ENCODE results near the gene RAB41. TPM values are rescaled to one million over a fixed set of nuclear protein-coding genes. Genes with fewer than 3 reads are reported as not detected.
A peak's percentile ranks its signal among the peaks of the same experiment; 100 is the strongest.

RAB41 gene
- polyA plus RNA-seq, 1 donor (not counting 4 experiments of a cell fraction or from before 2014, with no cell fraction given): not detected

GRCh38 chrX:70254063-70254400, 27.9 kb upstream of the RAB41 start:
- Histone ChIP-seq H3K79me2 (ENCODE audit: control insufficient read depth, insufficient read depth, low read length) (no peaks in the 10 kb centered on the region), H3K9me3 (ENCODE audit: control insufficient read depth, low read depth, low read length) (no peaks in the 10 kb centered on the region), H3K36me3 (ENCODE audit: control insufficient read depth in 2 of 2, extremely low read depth in 1 of 2, insufficient read depth in 2 of 2, low read length in 2 of 2) (no peaks in the 10 kb centered on the region), H3K9ac (ENCODE audit: control insufficient read depth, extremely low read depth, insufficient read depth, low read length) (no peak overlapping the region), H3K4me1 (ENCODE audit: control insufficient read depth, extremely low read depth, insufficient read depth, low read length) (peaks cover 18% of the 10 kb centered on the region), H4K20me1 (ENCODE audit: control insufficient read depth, extremely low read depth, insufficient read depth, low read length) (no peaks in the 10 kb centered on the region), H2AFZ (ENCODE audit: control insufficient read depth, low read length) (peak overlapping the region; percentile 24), H3K9me1 (ENCODE audit: control insufficient read depth, extremely low read depth, insufficient read depth, low read length) (no peaks in the 10 kb centered on the region), H3K4me2 (ENCODE audit: control insufficient read depth, extremely low read depth, insufficient read depth, low read depth, low read length) (peak overlapping the region; percentile 62), H3K27ac (ENCODE audit: control insufficient read depth, insufficient read depth, low read length) (peak overlapping the region; percentile 86), H3K27me3 (ENCODE audit: control insufficient read depth, extremely low read depth, insufficient read depth, low read length) (no peaks in the 10 kb centered on the region), H3K4me3 (ENCODE audit: control insufficient read depth in 2 of 3, extremely low read depth in 1 of 3, insufficient read depth in 2 of 3, low read depth in 1 of 3, low read length in 3 of 3) (no peak overlapping the region)
- no peak for TF ChIP-seq CTCF (optimal IDR thresholded peaks at IDR 0.05 in 1 of 3, IDR thresholded peaks at IDR 0.05 in 1 of 3, conservative IDR thresholded peaks at IDR 0.05 in 1 of 3; ENCODE audit: extremely low read depth in 1 of 3, insufficient read depth in 2 of 3, low read length in 3 of 3)
- TF ChIP-seq EZH2 (IDR thresholded peaks at IDR 0.05; ENCODE audit: low read length): no peak
- FAIRE-seq (no peak), DNase-seq (ENCODE audit: low read depth, low spot score) (no peak)
- dilution Hi-C loops (cut with MboI; ENCODE audit: extremely low pct_ligation_motif_present, low sequenced_read_pairs): no loop called here

GRCh38 chrX:70254909-70255308, 27.1 kb upstream of the RAB41 start:
- no peak for DNase-seq (ENCODE audit: low read depth, low spot score)
- no peaks in the 10 kb centered on the region for H3K79me2 ChIP-seq (ENCODE audit: control insufficient read depth, insufficient read depth, low read length)
- H3K27ac ChIP-seq (ENCODE audit: control insufficient read depth, insufficient read depth, low read length): no peak overlapping the region

More at GRCh38 chrX:70254909-70255308, 27.1 kb upstream of the RAB41 start:
- Histone ChIP-seq H3K9me3 (ENCODE audit: control insufficient read depth, low read depth, low read length) (no peaks in the 10 kb centered on the region), H2AFZ (ENCODE audit: control insufficient read depth, low read length) (no peak overlapping the region), H3K27me3 (ENCODE audit: control insufficient read depth, extremely low read depth, insufficient read depth, low read length) (no peaks in the 10 kb centered on the region), H3K4me1 (ENCODE audit: control insufficient read depth, extremely low read depth, insufficient read depth, low read length) (peaks cover 18% of the 10 kb centered on the region), H3K36me3 (ENCODE audit: control insufficient read depth in 2 of 2, extremely low read depth in 1 of 2, insufficient read depth in 2 of 2, low read length in 2 of 2) (no peaks in the 10 kb centered on the region), H4K20me1 (ENCODE audit: control insufficient read depth, extremely low read depth, insufficient read depth, low read length) (no peaks in the 10 kb centered on the region), H3K4me2 (ENCODE audit: control insufficient read depth, extremely low read depth, insufficient read depth, low read depth, low read length) (no peak overlapping the region), H3K9ac (ENCODE audit: control insufficient read depth, extremely low read depth, insufficient read depth, low read length) (no peak overlapping the region), H3K9me1 (ENCODE audit: control insufficient read depth, extremely low read depth, insufficient read depth, low read length) (no peaks in the 10 kb centered on the region), H3K4me3 (ENCODE audit: control insufficient read depth in 2 of 3, extremely low read depth in 1 of 3, insufficient read depth in 2 of 3, low read depth in 1 of 3, low read length in 3 of 3) (no peak overlapping the region)
- TF ChIP-seq CTCF (optimal IDR thresholded peaks at IDR 0.05 in 1 of 3, IDR thresholded peaks at IDR 0.05 in 1 of 3, conservative IDR thresholded peaks at IDR 0.05 in 1 of 3; ENCODE audit: extremely low read depth in 1 of 3, insufficient read depth in 2 of 3, low read length in 3 of 3): no peak
- TF ChIP-seq EZH2 (IDR thresholded peaks at IDR 0.05; ENCODE audit: low read length): no peak
- no peak for FAIRE-seq
- dilution Hi-C loops (cut with MboI; ENCODE audit: extremely low pct_ligation_motif_present, low sequenced_read_pairs): no loop called here
